ENCODE measurements around the gene BMAL1. TPM values are rescaled to one million over a fixed set of nuclear protein-coding genes. Genes with fewer than 3 reads are reported as not detected.

Gene BMAL1
- total RNA-seq, 2 experiments from 2014 or later, result 21.5 to 22.7 TPM

- POLR2A ChIA-PET, result no interaction called here
- DNase-seq, result no peak
- intact Hi-C loops (cut with micrococcal nuclease), result no loop called here
- no peak for ATAC-seq
- TF ChIP-seq CTCF (IDR thresholded peaks at IDR 0.05), result no peak
- H3K4me1 Mint-ChIP-seq (ENCODE audit: low read depth), result peaks cover 36% of the 10 kb centered on the region
- peak overlapping the region; percentile 31 for H3K27ac Mint-ChIP-seq
- H3K4me3 Mint-ChIP-seq, result no peak overlapping the region
- CTCF ChIA-PET, result interaction anchor here (1.5 to 2.2 kb wide), 2 partner anchors 8 to 16 kb away, joined by 3 to 12 read pairs; no protein-coding TSS in a partner anchor
- peaks cover 2% of the 10 kb centered on the region for H3K36me3 Mint-ChIP-seq (ENCODE audit: low read depth)
- no peaks in the 10 kb centered on the region for H3K27me3 Mint-ChIP-seq
- H3K9me3 Mint-ChIP-seq, result no peaks in the 10 kb centered on the region
Measured at GRCh38 chr11:13327421-13327820, 49.8 kb downstream of the BMAL1 start.

- ATAC-seq (no peak), DNase-seq (no peak)
- intact Hi-C loops (cut with micrococcal nuclease), result no loop called here
- Mint-ChIP-seq H3K27ac (no peak overlapping the region), H3K9me3 (no peaks in the 10 kb centered on the region), H3K4me1 (ENCODE audit: low read depth) (peaks cover 43% of the 10 kb centered on the region), H3K36me3 (ENCODE audit: low read depth) (peaks cover 2% of the 10 kb centered on the region), H3K4me3 (no peak overlapping the region), H3K27me3 (no peaks in the 10 kb centered on the region)
- CTCF ChIA-PET, result interaction anchor here (1.5 kb wide), 1 partner anchor 15 kb away, joined by 3 read pairs; no protein-coding TSS in a partner anchor
- POLR2A ChIA-PET, result no interaction called here
- TF ChIP-seq CTCF (IDR thresholded peaks at IDR 0.05), result no peak
Measured at GRCh38 chr11:13328286-13328685, 50.7 kb downstream of the BMAL1 start.

- no peak overlapping the region for H3K27ac Mint-ChIP-seq
- ATAC-seq, result no peak
- intact Hi-C loops (cut with micrococcal nuclease), result no loop called here
- no peak for TF ChIP-seq CTCF (IDR thresholded peaks at IDR 0.05)
- ChIA-PET POLR2A (no interaction called here), CTCF (no interaction called here)
- H3K4me1 Mint-ChIP-seq (ENCODE audit: low read depth), result peaks cover 50% of the 10 kb centered on the region
- H3K36me3 Mint-ChIP-seq (ENCODE audit: low read depth), result peaks cover 2% of the 10 kb centered on the region
- no peaks in the 10 kb centered on the region for H3K9me3 Mint-ChIP-seq
- no peaks in the 10 kb centered on the region for H3K27me3 Mint-ChIP-seq
- DNase-seq, result no peak
- H3K4me3 Mint-ChIP-seq, result no peak overlapping the region
Measured at GRCh38 chr11:13329670-13330356, 52.2 kb downstream of the BMAL1 start.

GRCh38 chr11:13332124-13332523 lies 54.5 kb downstream of the BMAL1 start:
- Mint-ChIP-seq H3K4me1 (ENCODE audit: low read depth) (peaks cover 61% of the 10 kb centered on the region), H3K27ac (no peak overlapping the region), H3K9me3 (no peaks in the 10 kb centered on the region), H3K27me3 (no peaks in the 10 kb centered on the region), H3K36me3 (ENCODE audit: low read depth) (peaks cover 2% of the 10 kb centered on the region), H3K4me3 (no peak overlapping the region)
- DNase-seq, result no peak
- ChIA-PET CTCF (interaction anchor here (1.2 to 2.1 kb wide), 2 partner anchors 93 to 368 kb away, joined by 3 to 5 read pairs; no protein-coding TSS in a partner anchor), POLR2A (interaction anchor here (1.1 to 1.5 kb wide), 2 partner anchors 41 to 45 kb away, joined by 3 read pairs; no protein-coding TSS in a partner anchor)
- TF ChIP-seq CTCF (IDR thresholded peaks at IDR 0.05), result no peak
- intact Hi-C loops (cut with micrococcal nuclease), result no loop called here
- no peak for ATAC-seq

GRCh38 chr11:13333456-13333957 lies 55.9 kb downstream of the BMAL1 start:
- ATAC-seq (no peak), DNase-seq (no peak)
- H3K9me3 Mint-ChIP-seq, result no peaks in the 10 kb centered on the region
- CTCF ChIA-PET, result interaction anchor here (1.1 to 3.3 kb wide), 5 partner anchors 17 to 94 kb away, joined by 4 to 15 read pairs (median 5); no protein-coding TSS in a partner anchor
- no peak for TF ChIP-seq CTCF (IDR thresholded peaks at IDR 0.05)
- no peak overlapping the region for H3K4me3 Mint-ChIP-seq
- H3K27me3 Mint-ChIP-seq, result no peaks in the 10 kb centered on the region
- POLR2A ChIA-PET, result interaction anchor here (0.7 to 1.5 kb wide), 2 partner anchors 43 to 53 kb away, joined by 3 read pairs; no protein-coding TSS in a partner anchor
- no peaks in the 10 kb centered on the region for H3K36me3 Mint-ChIP-seq (ENCODE audit: low read depth)
- H3K4me1 Mint-ChIP-seq (ENCODE audit: low read depth), result peaks cover 70% of the 10 kb centered on the region
- intact Hi-C loops (cut with micrococcal nuclease), result no loop called here
- H3K27ac Mint-ChIP-seq, result peak overlapping the region; percentile 4
